ENCODE results near the gene PLEKHS1.

Gene PLEKHS1

GRCh38 chr10:113712024-113712423, 39.5 kb upstream of the PLEKHS1 start:
- Histone ChIP-seq H3K27ac (replicated peaks) (no peak overlapping the region), H3K4me3 (replicated peaks; ENCODE audit: insufficient read depth, low read length) (no peak overlapping the region), H3K27me3 (ENCODE audit: insufficient read depth, poor library complexity, severe bottlenecking) (no peaks in the 10 kb centered on the region)
- DNase-seq (ENCODE audit: low read depth in 1 of 2, low spot score in 1 of 2), result no peak
- TF ChIP-seq POLR2AphosphoS5 (IDR thresholded peaks at IDR 0.05; ENCODE audit: low read depth), result no peak
- TF ChIP-seq GABPA (IDR thresholded peaks at IDR 0.05; ENCODE audit: low read depth), result no peak
- TF ChIP-seq REST (IDR thresholded peaks at IDR 0.05; ENCODE audit: insufficient replicate concordance, low read depth), result no peak
- no peak for TF ChIP-seq CTCF (IDR thresholded peaks at IDR 0.05; ENCODE audit: insufficient read depth, low read length)
- no peak for TF ChIP-seq SPI1 (IDR thresholded peaks at IDR 0.05; ENCODE audit: borderline replicate concordance, low read depth)

GRCh38 chr10:113712755-113713639, 38.5 kb upstream of the PLEKHS1 start:
- no peak overlapping the region for H3K4me3 ChIP-seq (replicated peaks; ENCODE audit: insufficient read depth, low read length)
- H3K27ac ChIP-seq (replicated peaks), result no peak overlapping the region
- no peak for DNase-seq (ENCODE audit: low read depth in 1 of 2, low spot score in 1 of 2)
- TF ChIP-seq REST (IDR thresholded peaks at IDR 0.05; ENCODE audit: insufficient replicate concordance, low read depth) (no peak), POLR2AphosphoS5 (IDR thresholded peaks at IDR 0.05; ENCODE audit: low read depth) (no peak), GABPA (IDR thresholded peaks at IDR 0.05; ENCODE audit: low read depth) (no peak), CTCF (IDR thresholded peaks at IDR 0.05; ENCODE audit: insufficient read depth, low read length) (no peak), SPI1 (IDR thresholded peaks at IDR 0.05; ENCODE audit: borderline replicate concordance, low read depth) (no peak)
- no peaks in the 10 kb centered on the region for H3K27me3 ChIP-seq (ENCODE audit: insufficient read depth, poor library complexity, severe bottlenecking)

- H3K27me3 ChIP-seq (ENCODE audit: insufficient read depth, poor library complexity, severe bottlenecking), result no peaks in the 10 kb centered on the region
- DNase-seq (ENCODE audit: low read depth in 1 of 2, low spot score in 1 of 2), result no peak
- no peak overlapping the region for H3K4me3 ChIP-seq (replicated peaks; ENCODE audit: insufficient read depth, low read length)
- no peak for TF ChIP-seq SPI1 (IDR thresholded peaks at IDR 0.05; ENCODE audit: borderline replicate concordance, low read depth)
- TF ChIP-seq REST (IDR thresholded peaks at IDR 0.05; ENCODE audit: insufficient replicate concordance, low read depth), result no peak
- TF ChIP-seq POLR2AphosphoS5 (IDR thresholded peaks at IDR 0.05; ENCODE audit: low read depth), result no peak
- TF ChIP-seq CTCF (IDR thresholded peaks at IDR 0.05; ENCODE audit: insufficient read depth, low read length), result no peak
- TF ChIP-seq GABPA (IDR thresholded peaks at IDR 0.05; ENCODE audit: low read depth), result no peak
- no peak overlapping the region for H3K27ac ChIP-seq (replicated peaks)
Observed at GRCh38 chr10:113713640-113713982, 37.9 kb upstream of the PLEKHS1 start.

Measured in HL-60 (cell line).